Osteoblast (primary cell): ENCODE measurements around the gene SLC39A1. TPM values are rescaled to one million over a fixed set of nuclear protein-coding genes. Genes with fewer than 3 reads are reported as not detected.
A peak's percentile ranks its signal among the peaks of the same experiment; 100 is the strongest.

Experiments
- DNase-seq: peaks from one replicate; pipeline ENCODE4 v3.0.0; 2011; ENCODE audit warnings: low spot score, mixed read lengths; ENCODE audit not compliant: insufficient read length; ENCODE audit errors: missing footprints
- H2AFZ ChIP-seq: 2 replicates; pipeline ENCODE4 v1.6.0; 2011; ENCODE audit warnings: mild to moderate bottlenecking, low read length
- H3K27ac ChIP-seq: 2 replicates; pipeline ENCODE4 v1.5.1; 2011; ENCODE audit warnings: mild to moderate bottlenecking, low read depth, low read length, moderate library complexity
- H3K27me3 ChIP-seq: 2 replicates; pipeline ENCODE4 v1.6.0; 2012; ENCODE audit warnings: mild to moderate bottlenecking, control low read depth, inconsistent platforms, low read length, moderate library complexity; ENCODE audit not compliant: insufficient read depth
- H3K36me3 ChIP-seq: 2 replicates; pipeline ENCODE4 v1.5.1; 2011; ENCODE audit warnings: mild to moderate bottlenecking, low read length, control low read depth, moderate library complexity; ENCODE audit not compliant: insufficient read depth
- H3K4me1 ChIP-seq: 2 replicates; pipeline ENCODE4 v1.5.1; 2011; ENCODE audit warnings: mild to moderate bottlenecking, low read length, control low read depth, moderate library complexity; ENCODE audit not compliant: insufficient read depth
- H3K4me2 ChIP-seq: 2 replicates; pipeline ENCODE4 v1.6.0; 2011; ENCODE audit warnings: mild to moderate bottlenecking, low read length; ENCODE audit not compliant: insufficient read depth
- H3K4me3 ChIP-seq: fragments of 200-600 bp; sonication (generic); 3 replicates; pipeline ENCODE4 v1.5.1; 2012; ENCODE audit warnings: mild to moderate bottlenecking, low read length, inconsistent platforms; ENCODE audit not compliant: insufficient read depth
- H3K79me2 ChIP-seq: 2 replicates; pipeline ENCODE4 v1.6.0; 2012; ENCODE audit warnings: mild to moderate bottlenecking, low read length, control low read depth, inconsistent platforms; ENCODE audit not compliant: insufficient read depth
- H3K9me3 ChIP-seq: 2 replicates; pipeline ENCODE4 v1.5.1; 2011; ENCODE audit warnings: low read depth, low read length, control low read depth
- H4K20me1 ChIP-seq: 2 replicates; pipeline ENCODE4 v1.6.0; 2012; ENCODE audit warnings: mild to moderate bottlenecking, low read length, control low read depth; ENCODE audit not compliant: insufficient read depth
- total RNA-seq: library from RNA; depleted of rRNA; stranded (reverse); fragments of >200 nt; gene quantifications from 2 replicates; pipeline ENCODE4 v1.2.3, GENCODE V29; 2012
- TF ChIP-seq, protein P1 (sequence below): IDR thresholded peaks from 2 replicates; pipeline ENCODE4 v1.5.1; 2011; ENCODE audit warnings: mild to moderate bottlenecking, low read depth, low read length, moderate library complexity; ENCODE audit errors: extremely low read depth

Gene SLC39A1
- total RNA-seq, 1 donor = 96.3 TPM

GRCh38 chr1:153936011-153936802 lies 27.1 kb downstream of the SLC39A1 start:
- Histone ChIP-seq H2AFZ (no peak overlapping the region), H3K4me3 (no peak overlapping the region), H3K36me3 (peaks cover 52% of the 10 kb centered on the region), H3K27me3 (no peaks in the 10 kb centered on the region), H3K79me2 (no peaks in the 10 kb centered on the region), H4K20me1 (no peaks in the 10 kb centered on the region), H3K4me1 (no peaks in the 10 kb centered on the region), H3K9me3 (no peaks in the 10 kb centered on the region), H3K27ac (no peak overlapping the region), H3K4me2 (no peak overlapping the region)
- TF ChIP-seq, protein P1, sequence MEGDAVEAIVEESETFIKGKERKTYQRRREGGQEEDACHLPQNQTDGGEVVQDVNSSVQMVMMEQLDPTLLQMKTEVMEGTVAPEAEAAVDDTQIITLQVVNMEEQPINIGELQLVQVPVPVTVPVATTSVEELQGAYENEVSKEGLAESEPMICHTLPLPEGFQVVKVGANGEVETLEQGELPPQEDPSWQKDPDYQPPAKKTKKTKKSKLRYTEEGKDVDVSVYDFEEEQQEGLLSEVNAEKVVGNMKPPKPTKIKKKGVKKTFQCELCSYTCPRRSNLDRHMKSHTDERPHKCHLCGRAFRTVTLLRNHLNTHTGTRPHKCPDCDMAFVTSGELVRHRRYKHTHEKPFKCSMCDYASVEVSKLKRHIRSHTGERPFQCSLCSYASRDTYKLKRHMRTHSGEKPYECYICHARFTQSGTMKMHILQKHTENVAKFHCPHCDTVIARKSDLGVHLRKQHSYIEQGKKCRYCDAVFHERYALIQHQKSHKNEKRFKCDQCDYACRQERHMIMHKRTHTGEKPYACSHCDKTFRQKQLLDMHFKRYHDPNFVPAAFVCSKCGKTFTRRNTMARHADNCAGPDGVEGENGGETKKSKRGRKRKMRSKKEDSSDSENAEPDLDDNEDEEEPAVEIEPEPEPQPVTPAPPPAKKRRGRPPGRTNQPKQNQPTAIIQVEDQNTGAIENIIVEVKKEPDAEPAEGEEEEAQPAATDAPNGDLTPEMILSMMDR = no peak
- DNase-seq = peak; percentile 68

GRCh38 chr1:153934746-153935145 lies 28.6 kb downstream of the SLC39A1 start:
- Histone ChIP-seq H3K27ac (no peak overlapping the region), H3K4me2 (no peak overlapping the region), H4K20me1 (no peaks in the 10 kb centered on the region), H3K4me1 (no peaks in the 10 kb centered on the region), H3K36me3 (peaks cover 51% of the 10 kb centered on the region), H3K27me3 (no peaks in the 10 kb centered on the region), H3K9me3 (no peaks in the 10 kb centered on the region), H3K4me3 (no peak overlapping the region), H3K79me2 (no peaks in the 10 kb centered on the region), H2AFZ (no peak overlapping the region)
- TF ChIP-seq, protein P1 = no peak
- DNase-seq = peak; percentile 50

GRCh38 chr1:153933955-153934354 lies 29.4 kb downstream of the SLC39A1 start:
- H3K36me3 ChIP-seq = peaks cover 49% of the 10 kb centered on the region
- no peaks in the 10 kb centered on the region for H4K20me1 ChIP-seq
- no peak overlapping the region for H2AFZ ChIP-seq
- DNase-seq = peak; percentile 37
- H3K9me3 ChIP-seq = no peaks in the 10 kb centered on the region
- H3K4me2 ChIP-seq = no peak overlapping the region
- TF ChIP-seq, protein P1 = no peak
- no peaks in the 10 kb centered on the region for H3K27me3 ChIP-seq
- no peak overlapping the region for H3K4me3 ChIP-seq
- no peaks in the 10 kb centered on the region for H3K79me2 ChIP-seq
- peaks cover 4% of the 10 kb centered on the region for H3K4me1 ChIP-seq
- H3K27ac ChIP-seq = no peak overlapping the region

DNA sequence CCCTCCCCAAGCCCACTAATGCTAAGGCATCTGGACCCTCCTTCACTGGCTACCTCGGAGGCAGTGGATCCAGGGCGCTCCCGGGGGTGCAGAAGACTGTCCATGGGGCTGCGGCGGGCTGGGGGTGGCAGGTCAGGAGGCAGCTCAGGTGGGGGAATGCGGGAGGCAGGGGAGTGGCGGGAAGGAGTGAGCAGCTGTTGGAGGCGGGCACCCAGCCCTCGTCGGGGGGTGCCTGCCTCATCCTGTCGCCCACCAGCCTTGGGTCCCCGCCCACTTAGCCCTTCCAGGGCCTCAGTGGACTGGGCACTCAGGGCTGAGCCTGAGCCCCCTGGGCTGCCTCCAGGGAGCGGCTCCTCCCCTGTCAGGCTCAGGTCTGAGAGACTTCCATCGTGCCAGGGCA lies 29.9 kb downstream of the SLC39A1 start:
- Histone ChIP-seq H3K36me3 (peaks cover 48% of the 10 kb centered on the region), H3K27me3 (no peaks in the 10 kb centered on the region), H3K4me3 (no peak overlapping the region), H3K79me2 (no peaks in the 10 kb centered on the region), H3K4me1 (peaks cover 9% of the 10 kb centered on the region), H3K4me2 (no peak overlapping the region), H2AFZ (no peak overlapping the region), H3K27ac (no peak overlapping the region), H4K20me1 (no peaks in the 10 kb centered on the region), H3K9me3 (no peaks in the 10 kb centered on the region)
- peak; percentile 52 for DNase-seq
- TF ChIP-seq, protein P1 = no peak
